NK-92 treated with Interleukin-12 subunit alpha and Interleukin-12 subunit beta, amount 100 ng/mL, for 24 hours (cell line): Measurements from ENCODE around the gene SOSTDC1.

ENCODE experiments used
- DNase-seq: peaks from one replicate; lab custom pipeline; 2025; lab: John Stamatoyannopoulos, UW

SOSTDC1 gene

DNA sequence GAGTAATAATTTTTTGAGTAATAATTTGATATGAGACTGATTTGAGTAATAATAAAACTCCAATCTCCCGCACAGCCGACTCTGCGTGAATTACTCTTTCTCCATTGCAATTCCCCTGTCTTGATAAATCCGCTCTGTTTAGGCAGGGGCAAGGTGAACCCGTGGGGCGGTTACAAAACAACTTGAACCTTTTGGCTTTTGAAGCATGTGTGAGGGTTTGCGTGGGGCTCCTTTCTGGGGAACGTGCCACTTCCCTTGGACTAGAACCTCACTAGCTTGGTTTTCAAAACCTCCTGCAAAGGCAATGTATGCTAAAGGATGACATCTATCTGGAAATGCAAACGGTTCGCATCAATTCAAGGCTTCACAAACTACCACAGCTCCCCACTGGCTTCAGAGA lies 45.7 kb downstream of the SOSTDC1 start:
- DNase-seq = no peak

GRCh38 chr7:16419126-16419525 lies 46.4 kb downstream of the SOSTDC1 start:
- no peak for DNase-seq

DNA sequence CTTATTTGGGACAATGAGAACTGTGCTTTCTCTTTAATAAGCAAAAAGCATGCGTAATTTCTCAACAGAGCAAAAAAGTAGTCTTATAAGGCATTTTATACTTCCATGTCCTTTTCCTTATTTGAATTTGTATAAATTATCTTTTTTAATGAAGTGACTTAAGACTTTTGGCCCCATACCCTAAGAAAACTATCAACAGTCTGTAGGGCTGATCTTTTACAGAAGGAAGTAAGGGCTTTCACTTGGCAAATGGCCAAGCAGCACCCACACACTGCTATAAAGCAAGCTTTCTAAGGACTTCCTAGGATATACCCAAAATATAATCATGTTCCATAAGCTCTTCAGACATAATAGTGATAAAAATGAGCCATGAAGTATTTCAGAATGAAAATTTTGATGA lies 47.6 kb downstream of the SOSTDC1 start:
- no peak for DNase-seq

- DNase-seq = no peak
Measured at GRCh38 chr7:16416289-16417282, 49.0 kb downstream of the SOSTDC1 start.

GRCh38 chr7:16412274-16413254 lies 53.0 kb downstream of the SOSTDC1 start:
- DNase-seq = no peak
